ENCODE results near the gene MAP3K6. TPM values are rescaled to one million over a fixed set of nuclear protein-coding genes. Genes with fewer than 3 reads are reported as not detected.

Gene MAP3K6
- total RNA-seq, 2 donors from 2014 or later = 21.7 to 41.0 TPM

- Histone ChIP-seq H3K27ac (no peak overlapping the region), H3K9me3 (no peaks in the 10 kb centered on the region), H3K27me3 (no peaks in the 10 kb centered on the region), H3K9ac (ENCODE audit: low read depth in 2 of 2, low read length in 2 of 2) (no peak overlapping the region), H3K4me3 (no peak overlapping the region), H3K4me1 (no peaks in the 10 kb centered on the region), H3K36me3 (no peaks in the 10 kb centered on the region)
- TF ChIP-seq CTCF (IDR thresholded peaks at IDR 0.05) = no peak
- intact Hi-C loops (cut with DNase I) = no loop called here
- DNase-seq = no peak
Observed at GRCh38 chr1:27338751-27339150, 28.0 kb downstream of the MAP3K6 start.

GRCh38 chr1:27336756-27337155 is 30.0 kb downstream of the MAP3K6 start:
- H3K36me3 ChIP-seq = no peaks in the 10 kb centered on the region
- TF ChIP-seq CTCF (IDR thresholded peaks at IDR 0.05) = no peak
- intact Hi-C loops (cut with DNase I) = no loop called here

GRCh38 chr1:27335506-27336422 is 31.0 kb downstream of the MAP3K6 start:
- TF ChIP-seq CTCF (IDR thresholded peaks at IDR 0.05) = no peak
- H3K9ac ChIP-seq (ENCODE audit: low read depth in 2 of 2, low read length in 2 of 2) = no peak overlapping the region
- H3K27ac ChIP-seq = no peak overlapping the region
- H3K36me3 ChIP-seq = no peaks in the 10 kb centered on the region
- no peak overlapping the region for H3K4me3 ChIP-seq
- H3K9me3 ChIP-seq = no peaks in the 10 kb centered on the region
- intact Hi-C loops (cut with DNase I) = no loop called here
- H3K27me3 ChIP-seq = no peaks in the 10 kb centered on the region
- DNase-seq = no peak
- H3K4me1 ChIP-seq = no peaks in the 10 kb centered on the region

More at GRCh38 chr1:27336756-27337155, 30.0 kb downstream of the MAP3K6 start:
- Histone ChIP-seq H3K27ac (no peak overlapping the region), H3K9ac (ENCODE audit: low read depth in 2 of 2, low read length in 2 of 2) (no peak overlapping the region), H3K4me1 (no peaks in the 10 kb centered on the region), H3K4me3 (no peak overlapping the region), H3K9me3 (no peaks in the 10 kb centered on the region), H3K27me3 (no peaks in the 10 kb centered on the region)
- DNase-seq = no peak

GRCh38 chr1:27333717-27334279 is 33.0 kb downstream of the MAP3K6 start:
- DNase-seq = no peak
- Histone ChIP-seq H3K9ac (ENCODE audit: low read depth in 2 of 2, low read length in 2 of 2) (no peak overlapping the region), H3K4me3 (no peak overlapping the region), H3K36me3 (no peaks in the 10 kb centered on the region), H3K4me1 (no peaks in the 10 kb centered on the region), H3K27me3 (no peaks in the 10 kb centered on the region), H3K9me3 (no peaks in the 10 kb centered on the region), H3K27ac (no peak overlapping the region)
- intact Hi-C loops (cut with DNase I) = no loop called here
- TF ChIP-seq CTCF (IDR thresholded peaks at IDR 0.05) = no peak

GRCh38 chr1:27332536-27333281 is 34.1 kb downstream of the MAP3K6 start:
- H3K27me3 ChIP-seq = no peaks in the 10 kb centered on the region
- H3K9ac ChIP-seq (ENCODE audit: low read depth in 2 of 2, low read length in 2 of 2) = no peak overlapping the region
- no peaks in the 10 kb centered on the region for H3K9me3 ChIP-seq
- no peak for DNase-seq
- no peak overlapping the region for H3K27ac ChIP-seq
- TF ChIP-seq CTCF (IDR thresholded peaks at IDR 0.05) = peak; percentile 83
- intact Hi-C loops (cut with DNase I) = no loop called here
- no peaks in the 10 kb centered on the region for H3K36me3 ChIP-seq
- no peaks in the 10 kb centered on the region for H3K4me1 ChIP-seq
- no peak overlapping the region for H3K4me3 ChIP-seq
